Astrocyte of the cerebellum (primary cell): Measurements from ENCODE around the gene PPP1R15A.

Source experiments
- DNase-seq: peaks from one replicate; pipeline ENCODE4 v3.0.0-alpha.2; 2011; ENCODE audit warnings: low read depth
- H3K4me3 ChIP-seq: 2 replicates; pipeline ENCODE4 v1.5.1; 2011; ENCODE audit warnings: mild to moderate bottlenecking, low read depth, low read length, moderate library complexity
- in situ Hi-C: cut with HindIII; loops from 2 replicates; pipeline ENCODE4 v1.10.0; 2017; ENCODE audit warnings: low sequenced_read_pairs
- TF ChIP-seq, protein P1 (sequence below): IDR thresholded peaks from 2 replicates; pipeline ENCODE4 v1.5.1; 2012; ENCODE audit warnings: low read length, low read depth, moderate library complexity, mild to moderate bottlenecking; ENCODE audit errors: missing control alignments

Gene PPP1R15A

DNA sequence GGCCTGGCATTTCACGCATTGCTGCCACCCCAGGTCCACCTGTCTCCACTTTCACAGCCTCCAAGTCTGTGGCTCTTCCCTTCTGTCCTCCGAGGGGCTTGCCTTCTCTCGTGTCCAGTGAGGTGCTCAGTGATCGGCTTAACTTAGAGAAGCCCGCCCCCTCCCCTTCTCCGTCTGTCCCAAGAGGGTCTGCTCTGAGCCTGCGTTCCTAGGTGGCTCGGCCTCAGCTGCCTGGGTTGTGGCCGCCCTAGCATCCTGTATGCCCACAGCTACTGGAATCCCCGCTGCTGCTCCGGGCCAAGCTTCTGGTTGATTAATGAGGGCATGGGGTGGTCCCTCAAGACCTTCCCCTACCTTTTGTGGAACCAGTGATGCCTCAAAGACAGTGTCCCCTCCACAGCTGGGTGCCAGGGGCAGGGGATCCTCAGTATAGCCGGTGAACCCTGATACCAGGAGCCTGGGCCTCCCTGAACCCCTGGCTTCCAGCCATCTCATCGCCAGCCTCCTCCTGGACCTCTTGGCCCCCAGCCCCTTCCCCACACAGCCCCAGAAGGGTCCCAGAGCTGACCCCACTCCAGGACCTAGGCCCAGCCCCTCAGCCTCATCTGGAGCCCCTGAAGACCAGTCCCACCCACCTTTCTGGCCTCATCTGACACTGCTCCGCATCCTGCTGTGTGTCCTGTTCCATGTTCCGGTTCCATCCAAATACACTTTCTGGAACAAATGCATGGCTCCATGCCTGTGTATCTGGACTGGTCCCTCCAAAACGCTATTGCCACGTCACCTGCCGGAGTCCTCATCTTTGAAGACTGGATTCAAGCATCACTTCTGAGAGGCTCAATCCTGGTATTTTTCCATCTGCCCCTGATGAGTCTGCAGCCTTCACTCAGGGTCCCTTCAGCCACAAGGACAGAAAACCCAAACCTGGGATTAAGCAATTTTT lies 50.6 kb downstream of the PPP1R15A start:
- TF ChIP-seq, protein P1, sequence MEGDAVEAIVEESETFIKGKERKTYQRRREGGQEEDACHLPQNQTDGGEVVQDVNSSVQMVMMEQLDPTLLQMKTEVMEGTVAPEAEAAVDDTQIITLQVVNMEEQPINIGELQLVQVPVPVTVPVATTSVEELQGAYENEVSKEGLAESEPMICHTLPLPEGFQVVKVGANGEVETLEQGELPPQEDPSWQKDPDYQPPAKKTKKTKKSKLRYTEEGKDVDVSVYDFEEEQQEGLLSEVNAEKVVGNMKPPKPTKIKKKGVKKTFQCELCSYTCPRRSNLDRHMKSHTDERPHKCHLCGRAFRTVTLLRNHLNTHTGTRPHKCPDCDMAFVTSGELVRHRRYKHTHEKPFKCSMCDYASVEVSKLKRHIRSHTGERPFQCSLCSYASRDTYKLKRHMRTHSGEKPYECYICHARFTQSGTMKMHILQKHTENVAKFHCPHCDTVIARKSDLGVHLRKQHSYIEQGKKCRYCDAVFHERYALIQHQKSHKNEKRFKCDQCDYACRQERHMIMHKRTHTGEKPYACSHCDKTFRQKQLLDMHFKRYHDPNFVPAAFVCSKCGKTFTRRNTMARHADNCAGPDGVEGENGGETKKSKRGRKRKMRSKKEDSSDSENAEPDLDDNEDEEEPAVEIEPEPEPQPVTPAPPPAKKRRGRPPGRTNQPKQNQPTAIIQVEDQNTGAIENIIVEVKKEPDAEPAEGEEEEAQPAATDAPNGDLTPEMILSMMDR, result no peak
- no peak overlapping the region for H3K4me3 ChIP-seq
- in situ Hi-C loops, result no loop called here
- DNase-seq, result no peak

DNA sequence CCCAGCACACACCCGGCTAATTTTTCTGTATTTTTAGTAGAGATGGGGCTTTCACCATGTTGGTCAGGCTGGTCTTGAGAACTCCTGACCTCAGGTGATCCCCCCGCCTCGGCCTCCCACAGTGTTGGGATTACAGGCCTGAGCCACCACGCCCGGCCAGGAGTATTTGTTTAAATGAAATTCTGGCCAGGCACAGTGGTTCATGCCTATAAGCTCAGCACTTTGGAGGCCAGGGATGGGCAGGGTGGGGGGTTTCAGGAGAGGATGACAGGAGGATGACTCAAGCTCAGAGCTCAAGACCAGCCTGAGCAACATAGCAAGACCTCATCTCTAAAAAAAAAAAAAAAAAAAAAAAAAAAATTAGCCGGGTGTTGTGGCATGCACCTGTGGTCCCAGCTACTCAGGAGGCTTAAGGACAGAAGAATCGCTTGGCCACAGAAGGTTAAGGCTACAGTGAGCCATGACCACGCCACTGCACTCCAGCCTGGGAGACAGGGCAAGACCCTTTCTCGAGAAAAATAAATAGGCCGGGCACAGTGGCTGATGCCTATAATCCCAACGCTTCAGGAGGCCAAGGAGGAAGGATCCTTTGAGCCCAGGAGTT lies 53.1 kb downstream of the PPP1R15A start:
- TF ChIP-seq, protein P1, result no peak
- no peak overlapping the region for H3K4me3 ChIP-seq
- peak; percentile 19 for DNase-seq
- in situ Hi-C loops, result no loop called here
